ENCODE results near the gene SLC25A21. TPM values are rescaled to one million over a fixed set of nuclear protein-coding genes. Genes with fewer than 3 reads are reported as not detected.
"Not testable (repeated sequence)": the region's sequence is repeated elsewhere in the genome, so short reads cannot be mapped to it uniquely, and the experiment has no call there.

SLC25A21 gene
- total RNA-seq, 6 experiments from 2014 or later: 0.09 to 0.37 (median 0.18) TPM; not detected in 1

GRCh38 chr14:36869125-36869524 lies 303.3 kb downstream of the SLC25A21 start:
- intact Hi-C loops (cut with DNase I): no loop called here
- Histone ChIP-seq H3K27ac (no peak overlapping the region), H3K4me3 (no peak overlapping the region), H3K27me3 (no peaks in the 10 kb centered on the region), H3K4me1 (no peaks in the 10 kb centered on the region), H3K9me3 (no peaks in the 10 kb centered on the region), H3K36me3 (no peaks in the 10 kb centered on the region)
- ATAC-seq (no peak), DNase-seq (no peak)
- WGBS (ENCODE audit: insufficient coverage, low coverage, low lambda C conversion rate, missing lambda C conversion rate): 44% methylated on average over 1 of the region's 1 CpG
- TF ChIP-seq CTCF (IDR thresholded peaks at IDR 0.05): no peak
- TF ChIP-seq POLR2A (IDR thresholded peaks at IDR 0.05): no peak

DNA sequence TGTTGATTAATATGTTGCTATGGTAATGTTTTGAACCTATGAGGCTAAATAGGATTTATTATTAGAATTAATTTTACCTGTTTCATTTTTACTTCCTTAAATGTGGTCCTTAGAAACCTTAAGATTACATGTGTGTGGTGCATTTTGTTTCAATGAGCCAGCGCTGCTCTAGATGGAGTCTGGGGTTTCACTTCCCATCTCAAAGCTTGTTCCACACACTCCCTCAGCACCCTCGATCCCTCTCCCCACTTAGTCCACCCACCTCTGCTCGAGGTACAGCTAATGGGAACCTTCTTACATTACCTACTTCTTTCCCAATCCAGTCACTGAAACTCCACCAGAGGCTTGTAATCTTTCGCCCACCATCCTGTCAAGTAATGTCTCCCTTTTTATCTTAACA lies 305.5 kb downstream of the SLC25A21 start:
- H3K4me1 ChIP-seq: no peaks in the 10 kb centered on the region
- WGBS (ENCODE audit: insufficient coverage, low coverage, low lambda C conversion rate, missing lambda C conversion rate): 29% methylated on average over 4 of the region's 4 CpGs

DNA sequence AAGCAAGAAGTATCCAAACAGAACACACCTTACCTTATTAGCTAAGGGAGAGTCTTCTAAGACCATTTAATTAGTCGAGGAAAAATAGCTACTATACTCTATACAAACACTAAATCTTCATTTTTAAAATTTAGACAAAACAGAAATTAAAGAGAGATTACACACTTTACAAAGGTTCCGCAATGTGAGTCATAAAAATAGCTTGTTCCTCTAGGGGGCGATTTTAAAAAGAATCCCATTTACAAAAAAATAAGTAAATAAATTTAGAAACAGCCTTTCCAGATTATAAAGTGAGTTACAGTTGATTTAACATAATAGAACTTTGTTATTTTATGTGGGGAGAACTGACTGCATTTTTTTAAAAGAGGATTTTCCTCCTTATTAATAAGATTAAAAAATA lies 309.1 kb downstream of the SLC25A21 start:
- WGBS (ENCODE audit: insufficient coverage, low coverage, low lambda C conversion rate, missing lambda C conversion rate): 54% methylated on average over 3 of the region's 3 CpGs
- no peak for DNase-seq

More for the DNA sequence above, 305.5 kb downstream of the SLC25A21 start:
- TF ChIP-seq CTCF (IDR thresholded peaks at IDR 0.05): no peak
- no peak for TF ChIP-seq POLR2A (IDR thresholded peaks at IDR 0.05)
- no peak for DNase-seq
- no peaks in the 10 kb centered on the region for H3K36me3 ChIP-seq
- H3K4me3 ChIP-seq: no peak overlapping the region
- H3K27me3 ChIP-seq: no peaks in the 10 kb centered on the region
- intact Hi-C loops (cut with DNase I): no loop called here
- ATAC-seq: no peak
- no peak overlapping the region for H3K27ac ChIP-seq
- H3K9me3 ChIP-seq: no peaks in the 10 kb centered on the region

GRCh38 chr14:36862237-36862636 lies 310.2 kb downstream of the SLC25A21 start:
- H3K27ac ChIP-seq; H3K36me3 ChIP-seq; DNase-seq; intact Hi-C loops (cut with DNase I); H3K4me1 ChIP-seq; H3K9me3 ChIP-seq; ATAC-seq; H3K4me3 ChIP-seq; H3K27me3 ChIP-seq: not testable (repeated sequence)

More for the DNA sequence above, 309.1 kb downstream of the SLC25A21 start:
- ATAC-seq: no peak
- H3K9me3 ChIP-seq: no peaks in the 10 kb centered on the region
- intact Hi-C loops (cut with DNase I): no loop called here
- no peaks in the 10 kb centered on the region for H3K27me3 ChIP-seq
- no peak for TF ChIP-seq CTCF (IDR thresholded peaks at IDR 0.05)
- no peak for TF ChIP-seq POLR2A (IDR thresholded peaks at IDR 0.05)
- no peaks in the 10 kb centered on the region for H3K4me1 ChIP-seq
- H3K36me3 ChIP-seq: no peaks in the 10 kb centered on the region
- no peak overlapping the region for H3K27ac ChIP-seq
- no peak overlapping the region for H3K4me3 ChIP-seq

GRCh38 chr14:36860831-36861230 lies 311.6 kb downstream of the SLC25A21 start:
- TF ChIP-seq CTCF (IDR thresholded peaks at IDR 0.05) (no peak), POLR2A (IDR thresholded peaks at IDR 0.05) (no peak)

More at GRCh38 chr14:36860831-36861230, 311.6 kb downstream of the SLC25A21 start:
- no peaks in the 10 kb centered on the region for H3K36me3 ChIP-seq
- H3K27ac ChIP-seq: no peak overlapping the region
- intact Hi-C loops (cut with DNase I): no loop called here
- no peaks in the 10 kb centered on the region for H3K4me1 ChIP-seq
- ATAC-seq (no peak), DNase-seq (no peak)
- H3K4me3 ChIP-seq: no peak overlapping the region
- no peaks in the 10 kb centered on the region for H3K27me3 ChIP-seq
- no peaks in the 10 kb centered on the region for H3K9me3 ChIP-seq
